ENCODE data around the gene BTG1.

The BTG1 gene

DNA sequence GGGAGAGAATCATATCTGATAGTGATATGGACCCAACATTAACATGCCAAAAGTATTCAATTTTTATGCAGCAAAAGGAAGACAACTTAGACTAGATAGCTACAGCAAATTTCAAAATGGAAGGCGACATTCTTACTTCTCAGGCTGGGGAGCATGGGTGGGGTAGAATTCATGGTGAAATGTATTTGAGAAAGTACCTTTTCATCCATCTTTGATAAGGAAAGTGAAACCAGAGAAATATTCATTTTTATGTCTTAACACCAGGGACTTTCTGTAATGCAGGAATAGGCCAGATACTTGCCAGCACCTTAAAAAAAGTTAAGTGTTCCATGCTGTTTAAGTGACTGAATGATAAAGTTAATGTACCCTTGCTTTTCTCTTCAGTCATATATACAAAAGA, 13.4 kb downstream of the BTG1 start:
- DNase-seq, result no peak

DNA sequence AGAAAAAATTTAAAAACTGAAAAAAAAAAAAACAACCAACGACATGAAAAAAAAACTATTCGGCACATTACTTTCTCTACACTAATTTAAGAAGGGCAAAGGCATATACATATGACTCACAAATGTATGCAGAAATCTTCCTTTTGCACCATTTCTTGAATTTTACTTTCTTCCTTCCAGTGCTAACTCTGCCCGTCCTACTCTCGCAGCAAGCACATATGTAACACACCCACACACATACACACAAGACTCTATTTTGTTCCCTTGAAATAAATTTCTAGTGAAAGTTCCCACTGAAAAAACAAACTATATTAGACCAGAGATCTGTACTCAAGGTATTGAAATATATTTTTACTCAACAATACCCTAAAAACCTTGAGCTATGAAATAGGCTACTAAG, 14.6 kb downstream of the BTG1 start:
- DNase-seq, result no peak

DNA sequence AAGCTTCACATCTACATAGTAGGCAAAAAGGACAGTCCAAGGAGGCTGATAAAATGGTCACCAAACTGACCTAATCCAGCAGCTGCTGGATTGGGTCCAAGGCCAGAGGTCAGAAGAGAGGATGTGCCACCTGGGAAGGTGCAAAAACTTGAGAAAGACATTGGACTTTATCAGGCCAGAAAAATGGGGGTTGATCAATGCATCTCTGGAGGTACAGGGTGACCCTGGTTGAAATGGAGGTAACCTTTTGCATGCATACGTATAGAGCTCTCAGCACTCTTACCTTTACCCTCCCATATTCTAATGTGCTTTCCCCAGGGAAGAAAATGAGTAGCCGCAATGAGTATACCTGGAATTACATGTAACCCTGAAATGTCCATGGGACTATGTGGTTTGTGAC, 16.0 kb downstream of the BTG1 start:
- no peak for DNase-seq

DNA sequence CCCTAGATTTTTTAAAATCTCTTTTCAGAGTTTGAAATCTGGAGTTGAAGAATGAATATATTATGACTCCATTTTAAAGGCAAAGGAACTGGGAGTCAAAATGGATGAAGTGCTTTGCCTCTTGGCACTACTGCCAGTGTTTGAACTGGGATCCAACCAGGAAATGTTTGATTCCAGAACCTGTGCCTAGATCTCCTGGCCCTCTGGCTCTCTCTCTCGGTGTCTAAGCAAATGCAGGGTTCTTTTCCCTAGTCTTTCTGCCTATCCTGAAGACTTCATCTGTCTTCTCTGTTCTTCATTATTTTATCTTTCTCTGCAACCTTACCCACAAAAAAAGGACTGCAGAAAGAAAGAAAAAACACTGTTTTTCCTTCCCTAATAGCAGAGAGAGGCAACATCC, 17.0 kb downstream of the BTG1 start:
- no peak for DNase-seq

DNA sequence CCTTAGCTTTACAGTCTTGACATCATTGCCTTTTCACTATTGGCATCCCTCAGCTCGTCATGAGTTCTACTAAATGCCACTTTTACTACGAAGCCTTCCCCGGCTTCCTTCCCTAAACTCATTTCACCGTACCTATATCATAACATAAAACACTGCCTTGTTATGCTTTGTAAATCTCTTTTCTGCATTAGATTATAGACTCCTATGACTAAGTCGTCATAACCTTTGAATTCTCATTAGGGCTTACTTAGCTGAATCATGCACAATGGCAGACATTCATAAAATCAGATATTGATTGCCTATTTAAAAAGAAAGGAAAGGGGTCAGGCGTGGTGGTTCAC, 21.0 kb downstream of the BTG1 start:
- DNase-seq, result no peak

DNA sequence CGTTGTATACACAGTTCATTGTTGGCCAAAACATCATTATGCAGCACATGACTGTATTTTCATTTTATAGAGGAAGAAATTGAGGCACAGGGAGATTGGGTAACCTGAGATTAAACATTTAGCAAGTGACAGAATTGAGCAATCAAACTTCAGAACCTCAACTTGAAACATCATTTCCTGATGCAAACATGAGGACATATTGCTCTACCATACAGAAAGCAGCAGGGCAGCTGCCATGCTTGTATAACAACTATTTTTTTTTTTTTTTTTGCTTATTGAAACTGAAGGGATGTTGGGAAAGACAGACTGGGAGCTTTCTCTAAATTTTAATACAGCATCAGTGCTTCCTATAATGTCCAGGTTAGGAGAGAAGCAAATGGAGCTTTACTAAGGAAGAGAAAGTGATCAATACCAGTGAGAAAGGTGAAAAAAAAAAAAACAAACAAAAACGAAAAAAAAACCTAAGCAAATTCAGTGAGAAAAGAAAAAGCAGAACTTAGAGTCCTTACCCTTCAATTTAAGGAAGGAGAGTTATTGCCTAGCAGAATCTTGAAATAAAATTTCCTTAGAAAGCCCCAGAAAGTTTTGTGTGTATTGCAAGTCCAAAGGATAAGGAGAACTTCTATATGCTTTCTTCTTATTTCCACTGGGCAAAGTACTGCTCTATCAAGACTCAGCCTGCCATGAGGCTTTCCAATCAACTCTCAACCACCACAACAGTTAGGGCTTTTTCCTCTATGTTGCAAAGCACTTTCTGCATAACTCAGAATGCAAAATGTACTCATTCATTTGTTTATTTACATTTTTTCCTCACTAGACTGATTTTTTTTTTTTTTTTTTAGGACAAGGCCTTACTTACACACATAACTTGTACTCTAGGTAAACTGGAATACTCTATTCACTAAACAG, 21.6 kb downstream of the BTG1 start:
- no peak for DNase-seq

DNA sequence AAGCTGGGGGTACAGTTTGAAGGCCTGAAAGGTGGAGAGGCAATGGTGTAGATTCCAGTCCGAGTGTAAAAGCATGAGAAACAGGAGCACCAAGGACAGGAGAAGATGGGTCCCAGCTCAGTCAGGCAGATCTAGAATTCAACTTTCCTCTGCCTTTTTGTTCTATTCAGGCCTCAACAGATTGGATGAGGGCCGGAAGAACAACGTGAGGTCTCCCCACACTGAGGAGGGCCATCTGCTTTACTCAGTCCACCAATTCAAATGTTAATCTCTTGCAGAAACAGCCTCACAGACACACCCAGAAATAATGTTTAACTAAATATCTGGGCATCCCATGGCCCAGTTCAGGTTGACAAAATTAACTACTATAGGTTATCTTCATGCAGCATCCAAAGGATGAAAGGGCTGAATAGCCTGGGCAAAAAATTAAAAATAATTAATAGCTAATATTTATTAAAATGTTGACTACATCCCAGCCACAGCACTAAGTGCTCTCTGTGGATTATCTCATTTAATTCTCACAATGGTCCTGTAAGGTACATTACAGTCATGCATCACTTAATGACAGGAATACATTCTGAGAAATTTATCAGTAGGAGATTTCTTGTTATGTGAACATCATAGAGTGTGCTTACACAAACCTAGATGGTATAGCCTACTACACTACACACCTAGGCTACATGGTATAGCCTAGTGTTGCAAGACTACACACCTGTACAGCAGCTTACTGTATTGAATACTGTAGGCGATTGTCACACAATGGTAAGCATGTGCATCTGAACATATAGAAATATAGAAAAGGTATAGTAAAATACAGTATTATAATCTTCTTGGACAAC, 22.5 kb downstream of the BTG1 start:
- no peak for DNase-seq

DNA sequence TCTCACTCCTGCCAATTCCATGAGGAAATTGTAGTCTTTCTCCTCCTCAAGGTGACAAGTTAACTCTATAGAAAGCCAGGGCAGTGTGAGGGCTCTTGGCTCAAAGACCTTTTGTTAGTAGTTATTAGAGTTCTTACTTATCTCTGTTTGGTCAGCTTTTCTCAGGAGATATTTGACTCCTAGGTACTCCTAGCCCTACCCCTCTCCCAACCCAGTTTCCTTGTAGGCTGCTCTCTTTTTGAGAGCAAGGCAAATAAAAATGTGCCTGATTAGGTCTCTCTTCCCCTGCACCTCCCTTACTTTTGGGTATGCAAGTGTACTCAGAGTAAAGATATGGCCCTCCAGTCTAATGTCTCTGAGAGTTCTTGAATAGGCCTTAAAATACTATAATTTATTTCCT, 23.8 kb downstream of the BTG1 start:
- no peak for DNase-seq

DNA sequence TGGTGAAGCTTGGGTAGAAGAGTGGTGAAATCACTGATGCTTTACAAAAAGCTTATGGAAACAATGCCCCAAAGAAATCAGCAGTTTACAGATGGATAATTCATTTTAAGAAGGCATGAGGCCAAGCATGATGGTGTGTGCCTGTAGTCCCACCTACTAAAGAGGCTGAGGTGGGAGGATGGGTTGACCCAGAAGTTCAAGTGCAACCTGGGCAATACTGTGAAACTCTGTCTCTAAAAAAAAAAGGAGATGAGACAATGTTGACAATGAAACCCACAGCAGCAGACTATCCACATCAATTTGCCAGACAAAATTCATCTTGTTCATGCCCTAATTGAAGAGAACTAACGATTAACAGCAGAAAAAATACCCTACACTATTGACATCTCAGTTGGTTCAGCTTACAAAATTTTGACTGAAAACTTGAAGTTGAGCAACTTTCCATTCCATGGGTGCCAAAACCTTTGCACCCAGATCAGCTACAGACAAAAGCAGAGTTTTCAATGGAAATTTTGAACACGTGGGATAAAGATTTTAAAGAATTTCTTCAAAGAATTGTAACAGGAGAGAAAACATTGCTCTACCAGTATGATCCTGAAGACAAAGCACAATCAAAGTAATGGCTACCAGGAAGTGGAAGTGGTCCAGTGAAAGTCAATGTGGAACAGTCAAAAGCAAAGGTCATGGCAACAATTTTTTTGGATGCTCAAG, 26.7 kb downstream of the BTG1 start:
- no peak for DNase-seq

DNA sequence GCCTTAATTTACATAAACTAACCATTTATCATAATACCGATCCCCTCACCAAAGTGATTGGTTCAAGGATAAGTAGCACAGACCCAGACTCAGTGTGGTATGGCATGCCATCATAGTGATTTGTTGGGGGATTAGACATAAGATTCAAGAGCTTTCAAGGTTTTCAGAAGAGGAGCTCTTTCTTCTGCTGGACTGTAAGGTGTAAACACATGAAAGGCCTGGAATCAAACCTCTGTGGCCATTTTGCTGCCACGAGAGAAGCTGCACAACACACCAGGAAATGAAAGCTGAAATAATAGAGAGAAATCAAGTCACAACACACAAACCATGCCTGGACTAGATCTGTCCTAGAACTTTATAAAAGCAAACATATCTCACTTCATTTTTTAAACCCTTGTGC, 30.8 kb downstream of the BTG1 start:
- DNase-seq, result no peak

DNA sequence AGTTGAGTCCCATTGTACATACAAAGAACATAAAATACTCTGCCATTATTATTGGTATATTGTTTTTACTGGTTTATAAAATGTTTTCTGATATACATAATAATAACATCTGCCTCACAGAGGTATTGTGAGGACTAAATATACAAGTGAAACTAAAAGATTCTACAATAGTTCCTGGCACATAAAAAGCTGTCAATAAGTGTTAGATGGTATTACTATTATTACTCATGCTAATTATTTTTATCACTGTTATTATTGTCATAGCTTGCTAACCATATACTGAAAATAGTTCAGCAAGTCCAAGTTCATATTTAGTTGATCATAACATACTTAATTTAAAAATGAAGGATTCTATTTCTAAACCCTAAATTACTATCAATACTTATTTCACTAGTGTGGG, 34.4 kb downstream of the BTG1 start:
- DNase-seq, result no peak

DNA sequence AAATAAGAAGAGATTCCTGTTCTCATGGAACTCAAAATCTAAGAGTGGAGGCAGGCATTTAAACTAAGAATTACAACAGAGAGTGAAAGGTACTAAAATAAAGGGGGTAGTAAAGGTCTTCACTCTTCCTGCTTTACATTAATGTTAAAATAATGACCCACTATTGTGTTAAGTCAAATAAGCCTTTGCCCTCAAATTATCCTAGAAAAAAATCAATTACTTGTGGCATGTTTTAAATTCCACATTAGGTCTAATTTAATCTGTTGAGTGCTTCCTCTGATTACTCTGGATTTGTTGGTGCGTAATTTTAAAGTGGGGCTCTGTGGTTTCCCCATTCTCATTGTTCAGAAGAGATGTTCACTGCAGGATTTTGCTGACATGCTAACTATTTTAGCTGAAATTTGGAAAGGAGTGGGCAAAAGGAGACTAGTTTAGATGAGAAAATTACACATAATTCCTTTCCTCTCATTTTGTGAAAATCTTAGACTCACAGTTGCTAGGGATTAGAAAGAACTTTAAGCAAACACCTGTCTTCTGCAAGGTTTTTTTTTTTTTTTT, 35.5 kb downstream of the BTG1 start:
- no peak for DNase-seq

DNA sequence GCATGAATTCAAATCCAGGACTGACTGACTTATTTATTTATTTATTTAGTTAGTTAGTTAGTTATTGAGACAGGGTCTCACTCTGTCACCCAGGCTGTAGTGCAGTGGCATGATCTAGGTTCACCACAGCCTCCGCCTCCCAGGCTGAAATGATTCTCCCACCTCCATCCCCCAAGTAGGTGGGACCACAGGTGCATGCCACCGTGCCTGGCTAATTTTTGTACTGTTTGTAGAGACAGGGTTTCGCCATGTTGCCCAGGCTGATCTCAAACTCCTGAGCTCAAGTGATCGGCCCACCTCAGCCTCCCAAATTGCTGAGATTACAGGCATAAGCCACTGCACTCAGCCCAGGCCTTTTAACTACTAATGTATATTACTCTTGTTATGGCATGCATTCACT, 36.0 kb downstream of the BTG1 start:
- no peak for DNase-seq

DNA sequence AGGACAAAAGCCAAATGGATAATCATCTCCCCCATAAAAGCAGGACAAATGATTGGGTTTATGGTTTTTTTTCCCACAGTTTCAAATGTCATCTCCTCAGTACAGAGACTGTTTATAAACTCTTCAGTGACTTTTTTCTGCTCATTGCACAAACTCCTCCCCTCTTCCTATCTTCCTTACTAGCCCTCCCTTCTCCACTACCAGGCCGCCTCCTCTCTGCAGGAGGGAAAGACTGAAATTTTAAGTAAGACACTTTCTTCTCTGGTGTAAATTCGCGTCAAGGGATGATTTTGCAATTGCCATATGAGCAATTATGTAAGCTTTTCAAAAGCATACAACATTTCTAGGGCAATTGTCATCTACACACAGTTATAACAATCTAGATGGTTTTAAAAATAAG, 37.0 kb downstream of the BTG1 start:
- DNase-seq, result no peak

DNA sequence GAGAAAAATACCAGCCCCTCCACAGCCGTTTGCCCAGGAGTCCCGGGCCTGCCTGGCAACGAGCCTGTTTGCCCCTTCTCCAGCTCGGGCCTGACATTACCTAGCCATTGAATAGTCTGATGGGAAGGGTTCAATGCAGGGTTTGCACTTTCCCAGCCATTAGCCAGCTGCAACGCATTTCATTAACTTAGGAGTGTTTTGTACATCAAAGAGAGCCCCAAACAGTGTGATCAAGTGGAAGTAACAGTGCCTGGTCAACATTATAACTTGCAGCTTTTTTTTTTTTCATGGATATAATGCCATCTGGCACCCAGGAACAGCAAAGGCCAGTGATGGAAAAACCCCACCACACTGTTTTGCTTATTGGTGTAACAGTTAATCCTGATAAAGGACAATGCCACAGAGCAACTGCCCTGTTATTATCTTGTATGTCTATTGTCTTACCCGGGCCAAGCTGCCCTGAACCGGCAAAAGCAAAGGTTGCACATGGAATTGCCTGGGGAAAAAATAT, 38.0 kb downstream of the BTG1 start:
- DNase-seq, result no peak

DNA sequence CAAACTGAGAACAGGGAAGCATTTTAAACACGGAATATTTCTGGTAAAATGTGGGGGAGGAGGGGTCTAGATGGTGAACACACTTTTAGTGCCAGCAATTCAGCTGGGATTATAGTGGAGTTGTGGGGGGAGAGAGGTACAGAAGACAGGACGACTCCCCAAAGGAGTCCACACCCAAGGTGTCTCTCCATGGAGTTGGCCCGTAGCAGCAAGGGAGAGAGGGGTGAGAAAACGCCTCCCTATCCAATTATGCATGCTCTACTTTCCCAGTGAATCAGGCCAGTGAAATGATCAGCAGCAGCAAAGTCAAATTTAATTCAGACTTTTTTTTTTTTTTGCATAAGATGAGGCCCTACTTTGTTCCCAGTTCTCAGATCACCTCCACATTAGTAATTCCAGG, 38.6 kb downstream of the BTG1 start:
- no peak for DNase-seq

DNA sequence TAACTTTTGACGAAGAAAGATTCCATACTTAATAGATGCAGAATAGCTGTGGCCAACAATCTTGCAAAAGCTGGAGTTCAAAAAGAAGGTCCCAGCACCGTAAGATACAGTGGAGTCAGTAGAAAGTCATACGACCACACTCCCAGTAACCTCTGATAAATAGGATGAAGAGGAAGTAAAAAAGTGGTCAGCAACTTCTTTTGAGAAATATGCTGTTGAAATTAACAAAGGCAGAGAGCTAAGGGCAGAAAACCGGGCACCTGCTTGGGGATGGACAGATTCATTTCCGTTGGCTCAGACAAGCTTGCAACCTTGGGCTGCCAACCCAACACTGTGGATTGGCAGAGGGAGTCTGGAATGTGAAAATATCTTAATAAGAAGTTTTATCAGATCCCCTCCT, 40.0 kb downstream of the BTG1 start:
- no peak for DNase-seq

DNA sequence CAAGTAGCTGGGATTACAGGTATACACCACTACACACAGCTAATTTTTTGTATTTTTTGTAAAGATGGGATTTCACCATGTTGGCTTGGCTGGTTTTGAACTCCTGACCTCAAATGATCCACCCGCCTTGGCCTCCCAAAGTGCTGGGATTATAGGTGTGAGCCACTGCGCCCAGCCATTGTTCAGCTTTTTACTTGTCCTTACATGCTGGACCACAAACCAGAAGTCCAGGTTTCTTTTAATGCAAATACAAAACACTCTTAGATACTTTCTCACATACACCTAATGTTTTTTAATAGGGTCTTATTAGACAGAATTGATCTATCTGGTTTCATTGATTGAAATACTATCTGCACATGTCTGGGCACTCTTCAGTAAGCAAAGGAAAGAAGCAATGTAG, 40.5 kb downstream of the BTG1 start:
- DNase-seq, result no peak

DNA sequence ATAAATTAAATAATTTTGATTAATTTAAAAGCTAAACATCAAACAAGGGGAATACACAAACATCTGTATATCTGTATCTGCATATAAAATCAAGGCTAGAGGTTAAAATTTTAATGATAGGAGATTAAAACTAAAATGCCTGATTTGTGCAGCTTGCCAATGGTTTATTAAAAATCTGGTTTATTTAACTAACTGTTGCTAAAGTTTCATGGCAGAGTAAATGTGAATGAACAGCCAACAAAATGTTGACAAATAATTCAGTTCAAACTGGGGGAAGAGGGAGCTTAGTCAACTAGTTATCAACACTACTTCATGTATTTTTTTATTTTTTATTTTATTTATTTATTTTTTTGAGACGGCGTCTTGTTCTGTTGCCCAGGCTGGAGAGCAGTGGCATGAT, 43.0 kb downstream of the BTG1 start:
- DNase-seq, result no peak

DNA sequence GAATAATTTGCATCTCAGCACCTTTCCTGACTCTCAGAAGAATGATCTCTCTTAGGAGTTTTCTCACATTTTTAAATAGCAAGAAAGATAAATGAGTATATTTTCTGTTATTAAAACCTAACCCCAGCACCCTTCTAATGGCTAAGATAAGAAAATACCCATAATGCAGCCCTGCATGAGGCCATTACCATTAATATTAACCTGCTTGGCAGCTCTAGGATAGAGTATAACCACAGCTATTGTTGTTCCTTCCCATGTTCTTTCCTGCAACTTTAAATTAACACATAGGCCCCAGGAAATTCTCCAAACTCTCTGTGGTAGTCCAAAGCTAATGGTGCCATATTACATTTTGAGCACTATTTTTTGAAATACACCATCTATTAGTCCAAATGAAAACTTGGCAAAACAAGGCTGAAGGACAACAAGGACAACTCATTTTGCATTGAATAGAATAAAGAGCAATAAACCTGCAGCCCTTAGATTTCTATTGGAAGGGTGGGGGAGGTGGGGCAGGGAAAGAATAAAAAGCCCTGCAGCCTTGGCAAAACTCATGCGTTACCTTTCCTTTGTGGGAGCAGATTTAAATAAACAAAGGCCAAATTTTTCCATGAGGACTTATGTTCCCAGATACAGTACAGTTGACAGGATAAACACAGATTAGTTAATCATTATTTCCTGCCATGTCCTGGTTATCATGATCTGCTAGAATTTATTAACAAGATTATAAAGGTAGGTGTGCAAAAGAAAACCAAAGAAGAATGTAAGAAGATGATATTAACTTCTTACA, 46.9 kb downstream of the BTG1 start:
- DNase-seq, result no peak

DNA sequence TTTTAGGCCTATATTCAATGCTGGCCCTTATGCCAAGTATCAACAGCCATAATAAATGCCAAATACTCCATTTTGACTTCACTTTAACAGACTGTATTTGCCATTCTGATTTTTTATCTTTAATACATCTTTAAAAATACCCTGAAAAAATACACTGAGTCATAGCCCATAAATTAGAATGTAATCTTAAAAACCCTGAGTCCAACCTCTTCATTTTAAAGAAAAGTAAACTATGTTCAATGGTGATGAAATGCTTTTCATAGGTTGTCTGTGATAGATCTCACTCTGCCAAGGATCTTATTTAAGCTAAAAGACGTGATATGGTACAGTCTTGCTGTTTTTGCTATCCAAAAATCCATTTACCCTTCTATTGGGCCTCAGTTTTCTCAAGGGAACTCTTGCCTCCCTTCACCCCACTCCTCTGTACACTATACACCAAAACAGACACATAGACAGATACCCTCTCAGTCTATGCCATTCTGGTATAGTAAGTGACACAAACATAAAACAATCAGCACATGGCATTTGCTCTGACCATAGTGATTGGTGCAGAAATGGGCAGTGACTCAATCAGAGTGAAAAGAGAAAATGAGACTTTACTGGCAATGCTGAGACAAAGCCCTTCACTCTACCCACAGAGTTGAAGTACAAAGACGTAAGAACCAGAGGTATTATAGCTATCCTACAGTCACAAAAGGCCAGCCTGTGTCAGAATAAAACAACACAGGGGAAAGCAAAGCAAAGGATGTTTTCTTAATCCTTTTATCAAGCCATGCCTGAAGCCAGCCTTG, 49.1 kb downstream of the BTG1 start:
- no peak for DNase-seq

DNA sequence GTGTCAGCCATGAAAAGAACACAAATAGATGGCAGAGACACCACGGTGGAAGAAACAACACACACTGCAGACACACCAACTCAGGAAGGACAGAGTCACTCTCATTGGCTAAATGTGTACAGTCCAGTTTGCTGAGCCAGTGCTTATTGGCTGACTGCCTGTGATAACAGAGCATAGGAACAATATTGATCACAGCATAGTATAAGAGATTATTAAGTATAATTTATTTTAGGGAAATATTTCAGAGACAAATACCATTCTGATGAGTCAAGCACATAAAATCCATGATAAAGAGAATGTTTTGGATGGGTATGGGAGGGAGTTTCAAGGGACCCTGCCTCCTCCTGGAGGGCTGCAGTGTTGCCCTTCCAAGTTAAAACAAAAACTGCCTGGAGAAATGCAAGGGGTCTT, 50.9 kb downstream of the BTG1 start:
- no peak for DNase-seq
